Activated T-helper 1 cell treated with anti-CD3 and anti-CD28 coated beads, Interleukin-12 subunit alpha, Interleukin-12 subunit beta, Interleukin-2, Interleukin-4 antibody, amounts not matched to agents 30 ng/mL and 10 ng/mL and 1 ng/mL, durations not matched to agents 14 hours and 24 hours and 36 hours (primary cell): Measurements from ENCODE around the gene DCLK1. TPM values are rescaled to one million over a fixed set of nuclear protein-coding genes. Genes with fewer than 3 reads are reported as not detected.

Experiments
- DNase-seq: peaks from one replicate; pipeline ENCODE4 v3.0.0; 2021; ENCODE audit warnings: low spot score
- H3K27ac Mint-ChIP-seq: one replicate; pipeline ENCODE4 v1.8.0; 2021; ENCODE audit warnings: mild to moderate bottlenecking, mixed read lengths
- H3K27me3 Mint-ChIP-seq: one replicate; pipeline ENCODE4 v1.8.0; 2022; ENCODE audit warnings: mild to moderate bottlenecking, moderate library complexity, mixed read lengths; ENCODE audit not compliant: insufficient read depth
- H3K36me3 Mint-ChIP-seq: one replicate; pipeline ENCODE4 v1.8.0; 2021; ENCODE audit warnings: low read depth, mixed read lengths
- H3K4me1 Mint-ChIP-seq: one replicate; pipeline ENCODE4 v1.8.0; 2021; ENCODE audit warnings: low read depth, mixed read lengths
- H3K4me3 Mint-ChIP-seq: one replicate; pipeline ENCODE4 v1.8.0; 2021; ENCODE audit warnings: mild to moderate bottlenecking, moderate library complexity, mixed read lengths
- H3K9me3 Mint-ChIP-seq: one replicate; pipeline ENCODE4 v1.8.0; 2021; ENCODE audit warnings: mixed read lengths
- intact Hi-C: fragments of 100-400 bp; cut with micrococcal nuclease; formaldehyde crosslinking; loops from one replicate; pipeline ENCODE4 v1.15.1; 2024
- total RNA-seq: library from RNA; stranded (reverse); gene quantifications from 2 replicates; pipeline ENCODE4 v1.2.3, GENCODE V29; 2022

The DCLK1 gene
- total RNA-seq, 1 donor from 2014 or later: not detected

GRCh38 chr13:35881360-35881759 is 249.8 kb downstream of the DCLK1 start:
- Mint-ChIP-seq H3K27me3 (no peaks in the 10 kb centered on the region), H3K36me3 (no peaks in the 10 kb centered on the region), H3K27ac (no peak overlapping the region), H3K9me3 (no peaks in the 10 kb centered on the region), H3K4me3 (no peak overlapping the region), H3K4me1 (no peaks in the 10 kb centered on the region)
- intact Hi-C loops: no loop called here
- no peak for DNase-seq

GRCh38 chr13:35879111-35879510 is 252.1 kb downstream of the DCLK1 start:
- no peaks in the 10 kb centered on the region for H3K4me1 Mint-ChIP-seq
- no peak overlapping the region for H3K27ac Mint-ChIP-seq
- H3K36me3 Mint-ChIP-seq: no peaks in the 10 kb centered on the region

GRCh38 chr13:35876601-35877000 is 254.6 kb downstream of the DCLK1 start:
- intact Hi-C loops: no loop called here
- H3K4me3 Mint-ChIP-seq: no peak overlapping the region
- H3K27ac Mint-ChIP-seq: no peak overlapping the region
- no peak for DNase-seq
- no peaks in the 10 kb centered on the region for H3K4me1 Mint-ChIP-seq
- peaks cover 3% of the 10 kb centered on the region for H3K9me3 Mint-ChIP-seq
- H3K36me3 Mint-ChIP-seq: no peaks in the 10 kb centered on the region
- H3K27me3 Mint-ChIP-seq: no peaks in the 10 kb centered on the region

More at GRCh38 chr13:35879111-35879510, 252.1 kb downstream of the DCLK1 start:
- intact Hi-C loops: no loop called here
- H3K4me3 Mint-ChIP-seq: no peak overlapping the region
- no peaks in the 10 kb centered on the region for H3K27me3 Mint-ChIP-seq
- peaks cover 3% of the 10 kb centered on the region for H3K9me3 Mint-ChIP-seq
- DNase-seq: no peak

GRCh38 chr13:35874704-35875103 is 256.5 kb downstream of the DCLK1 start:
- DNase-seq: no peak
- Mint-ChIP-seq H3K9me3 (peaks cover 3% of the 10 kb centered on the region), H3K27ac (no peak overlapping the region), H3K27me3 (no peaks in the 10 kb centered on the region), H3K4me1 (no peaks in the 10 kb centered on the region), H3K4me3 (no peak overlapping the region), H3K36me3 (no peaks in the 10 kb centered on the region)
- intact Hi-C loops: no loop called here

GRCh38 chr13:35872369-35872768 is 258.8 kb downstream of the DCLK1 start:
- no peak overlapping the region for H3K4me3 Mint-ChIP-seq
- H3K9me3 Mint-ChIP-seq: peaks cover 3% of the 10 kb centered on the region
- no peaks in the 10 kb centered on the region for H3K36me3 Mint-ChIP-seq
- no peak for DNase-seq
- no peaks in the 10 kb centered on the region for H3K27me3 Mint-ChIP-seq
- no peak overlapping the region for H3K27ac Mint-ChIP-seq
- intact Hi-C loops: no loop called here
- no peaks in the 10 kb centered on the region for H3K4me1 Mint-ChIP-seq

GRCh38 chr13:35871561-35871960 is 259.6 kb downstream of the DCLK1 start:
- Mint-ChIP-seq H3K27ac (no peak overlapping the region), H3K4me1 (no peaks in the 10 kb centered on the region), H3K36me3 (no peaks in the 10 kb centered on the region), H3K27me3 (no peaks in the 10 kb centered on the region), H3K9me3 (peaks cover 3% of the 10 kb centered on the region), H3K4me3 (no peak overlapping the region)
- no peak for DNase-seq
- intact Hi-C loops: no loop called here

GRCh38 chr13:35866801-35867200 is 264.4 kb downstream of the DCLK1 start:
- Mint-ChIP-seq H3K4me3 (no peak overlapping the region), H3K36me3 (no peaks in the 10 kb centered on the region), H3K27me3 (no peaks in the 10 kb centered on the region), H3K27ac (no peak overlapping the region), H3K9me3 (no peaks in the 10 kb centered on the region), H3K4me1 (no peaks in the 10 kb centered on the region)
- DNase-seq: no peak
- intact Hi-C loops: no loop called here

GRCh38 chr13:35865341-35866240 is 265.6 kb downstream of the DCLK1 start:
- H3K36me3 Mint-ChIP-seq: no peaks in the 10 kb centered on the region
- no peak overlapping the region for H3K4me3 Mint-ChIP-seq
- no peaks in the 10 kb centered on the region for H3K4me1 Mint-ChIP-seq
- no peaks in the 10 kb centered on the region for H3K27me3 Mint-ChIP-seq
- no peaks in the 10 kb centered on the region for H3K9me3 Mint-ChIP-seq
- no peak for DNase-seq
- no peak overlapping the region for H3K27ac Mint-ChIP-seq
- intact Hi-C loops: no loop called here

- Mint-ChIP-seq H3K4me3 (no peak overlapping the region), H3K27me3 (no peaks in the 10 kb centered on the region), H3K9me3 (no peaks in the 10 kb centered on the region), H3K36me3 (no peaks in the 10 kb centered on the region), H3K27ac (no peak overlapping the region), H3K4me1 (no peaks in the 10 kb centered on the region)
- intact Hi-C loops: no loop called here
- no peak for DNase-seq
Observed at GRCh38 chr13:35860661-35861060, 270.5 kb downstream of the DCLK1 start.

- no peaks in the 10 kb centered on the region for H3K27me3 Mint-ChIP-seq
- intact Hi-C loops: no loop called here
- H3K4me1 Mint-ChIP-seq: no peaks in the 10 kb centered on the region
- no peaks in the 10 kb centered on the region for H3K36me3 Mint-ChIP-seq
- no peak overlapping the region for H3K4me3 Mint-ChIP-seq
- no peaks in the 10 kb centered on the region for H3K9me3 Mint-ChIP-seq
- DNase-seq: no peak
- H3K27ac Mint-ChIP-seq: no peak overlapping the region
Observed at GRCh38 chr13:35859981-35860380, 271.2 kb downstream of the DCLK1 start.

- Mint-ChIP-seq H3K27ac (no peak overlapping the region), H3K4me3 (no peak overlapping the region), H3K4me1 (no peaks in the 10 kb centered on the region), H3K9me3 (no peaks in the 10 kb centered on the region), H3K27me3 (peaks cover 4% of the 10 kb centered on the region), H3K36me3 (no peaks in the 10 kb centered on the region)
- intact Hi-C loops: no loop called here
- DNase-seq: no peak
Observed at GRCh38 chr13:35858665-35859064, 272.5 kb downstream of the DCLK1 start.

- Mint-ChIP-seq H3K9me3 (no peaks in the 10 kb centered on the region), H3K27me3 (peaks cover 6% of the 10 kb centered on the region), H3K36me3 (no peaks in the 10 kb centered on the region), H3K4me3 (no peak overlapping the region), H3K4me1 (no peaks in the 10 kb centered on the region), H3K27ac (no peak overlapping the region)
- DNase-seq: no peak
- intact Hi-C loops: no loop called here
Observed at GRCh38 chr13:35857769-35858168, 273.4 kb downstream of the DCLK1 start.

GRCh38 chr13:35856721-35857364 is 274.3 kb downstream of the DCLK1 start:
- Mint-ChIP-seq H3K4me3 (no peak overlapping the region), H3K27me3 (peaks cover 6% of the 10 kb centered on the region), H3K36me3 (no peaks in the 10 kb centered on the region), H3K9me3 (no peaks in the 10 kb centered on the region), H3K4me1 (no peaks in the 10 kb centered on the region), H3K27ac (no peak overlapping the region)
- no peak for DNase-seq
- intact Hi-C loops: no loop called here
